PC-3 (cell line): ENCODE results near the gene PSME1. TPM values are rescaled to one million over a fixed set of nuclear protein-coding genes. Genes with fewer than 3 reads are reported as not detected.

Source experiments
- ATAC-seq: fragments of 200-7000 bp; cut with Tn5 transposase; 2 replicates; pipeline ENCODE4 v1.9.1; 2020; ENCODE audit warnings: mild to moderate bottlenecking, moderate library complexity
- BruUV-seq: library from RNA; stranded (reverse); fragments of 400-500 nt; replicated peaks from 2 replicates; lab custom pipeline; 2021; lab: Mats Ljungman, UMichigan
- CTCF ChIA-PET: fragments of 300-600 bp; sonication (Branson Sonifier 250); formaldehyde crosslinking; loops from one replicate; lab custom pipeline; 2022; ENCODE audit warnings: antibody characterized with exemption; lab: Charles Lee
- POLR2A ChIA-PET: fragments of 300-600 bp; sonication (Branson Sonifier 250); formaldehyde crosslinking; loops from one replicate; lab custom pipeline; 2022; ENCODE audit warnings: antibody characterized with exemption; ENCODE audit not compliant: unreplicated experiment; lab: Charles Lee
- DNase-seq: peaks from one replicate; pipeline ENCODE4 v3.0.0-alpha.2; 2015
- H2AFZ ChIP-seq: fragments of 300-600 bp; sonication (generic); 2 replicates; pipeline ENCODE4 v1.6.0; 2016; ENCODE audit warnings: antibody characterized with exemption, low read length
- H3F3A ChIP-seq: fragments of 300-600 bp; sonication (generic); one replicate; pipeline ENCODE4 v1.6.0; 2017; ENCODE audit warnings: antibody characterized with exemption, low read length, control low read depth, mild to moderate bottlenecking; ENCODE audit not compliant: unreplicated experiment
- H3K27ac ChIP-seq: fragments of 300-600 bp; sonication (generic); 2 replicates; pipeline ENCODE4 v1.5.1; 2016; ENCODE audit warnings: mild to moderate bottlenecking, low read length
- H3K27me3 ChIP-seq: fragments of 300-600 bp; sonication (generic); 2 replicates; pipeline ENCODE4 v1.6.1; 2016; ENCODE audit warnings: low read length, mixed read lengths
- H3K36me3 ChIP-seq: fragments of 300-600 bp; sonication (generic); 2 replicates; pipeline ENCODE4 v1.6.1; 2016; ENCODE audit warnings: low read depth, mixed run types, low read length, mixed read lengths
- H3K4me1 ChIP-seq: fragments of 300-600 bp; sonication (generic); 2 replicates; pipeline ENCODE4 v1.5.1; 2016; ENCODE audit warnings: low read length; ENCODE audit not compliant: insufficient read depth
- H3K4me2 ChIP-seq: fragments of 300-600 bp; sonication (generic); 2 replicates; pipeline ENCODE4 v1.6.0; 2016; ENCODE audit warnings: low read length
- H3K4me3 ChIP-seq: fragments of 300-600 bp; sonication (generic); 2 replicates; pipeline ENCODE4 v1.5.1; 2016; ENCODE audit warnings: mild to moderate bottlenecking, low read length, mixed read lengths
- H3K79me2 ChIP-seq: fragments of 300-600 bp; sonication (generic); 2 replicates; pipeline ENCODE4 v1.6.1; 2017; ENCODE audit warnings: low read length, mixed read lengths
- H3K9ac ChIP-seq: fragments of 300-600 bp; sonication (generic); 2 replicates; pipeline ENCODE4 v1.6.0; 2016; ENCODE audit warnings: mild to moderate bottlenecking, low read length
- H3K9me2 ChIP-seq: fragments of 300-600 bp; sonication (generic); replicated peaks from 2 replicates; pipeline ENCODE4 v1.6.1; 2016; ENCODE audit warnings: mixed run types, low read length, mixed read lengths
- H3K9me3 ChIP-seq: fragments of 300-600 bp; sonication (generic); 2 replicates; pipeline ENCODE4 v1.6.1; 2016; ENCODE audit warnings: low read length, mixed read lengths
- H4K20me1 ChIP-seq: fragments of 300-600 bp; sonication (generic); 2 replicates; pipeline ENCODE4 v1.6.1; 2016; ENCODE audit warnings: low read length, mixed read lengths
- CTCF ChIP-seq: fragments of 300-600 bp; sonication (generic); conservative IDR thresholded peaks from 2 replicates; pipeline ENCODE4 v1.5.1; 2017; ENCODE audit warnings: antibody characterized with exemption, low read depth, mild to moderate bottlenecking, low read length
- EZH2 ChIP-seq: fragments of 300-600 bp; sonication (generic); IDR thresholded peaks from one replicate; pipeline ENCODE4 v1.6.1; 2017; ENCODE audit warnings: antibody characterized with exemption, mild to moderate bottlenecking, low read length; ENCODE audit not compliant: unreplicated experiment
- EZH2phosphoT487 ChIP-seq: fragments of 300-600 bp; sonication (generic); IDR thresholded peaks from 2 replicates; pipeline ENCODE4 v1.6.1; 2018; ENCODE audit warnings: mild to moderate bottlenecking, antibody characterized with exemption, low read length, borderline replicate concordance
- intact Hi-C: fragments of 100-400 bp; cut with micrococcal nuclease; formaldehyde crosslinking; loops from 2 replicates; pipeline ENCODE4 v1.9.0; 2023
- total RNA-seq: library from RNA; depleted of rRNA; stranded (reverse); fragments of >200 nt; gene quantifications from 2 replicates; pipeline ENCODE4 v1.2.3, GENCODE V29; 2014

Gene PSME1
- total RNA-seq, 1 experiment from 2014 or later: 163 TPM

- Histone ChIP-seq H3K4me3 (no peak overlapping the region), H3K4me2 (no peak overlapping the region), H3K27me3 (no peaks in the 10 kb centered on the region), H3K9me2 (no peaks in the 10 kb centered on the region), H3K36me3 (no peaks in the 10 kb centered on the region), H3K9me3 (no peaks in the 10 kb centered on the region), H4K20me1 (no peaks in the 10 kb centered on the region), H3K79me2 (no peaks in the 10 kb centered on the region), H2AFZ (no peak overlapping the region), H3F3A (no peaks in the 10 kb centered on the region), H3K9ac (no peak overlapping the region), H3K4me1 (peaks cover 7% of the 10 kb centered on the region; the same call in 1 of the 2 replicates), H3K27ac (no peak overlapping the region)
- no peak for TF ChIP-seq EZH2
- TF ChIP-seq EZH2phosphoT487: no peak
- TF ChIP-seq CTCF: no peak
- no TSS peak for BruUV-seq
- POLR2A ChIA-PET: no interaction called here
- CTCF ChIA-PET: no interaction called here
- no peak for DNase-seq
- ATAC-seq: no peak
- intact Hi-C loops: loop anchor here (5.0 kb wide), 1 partner anchor 94 kb away; no protein-coding TSS in a partner anchor
These were observed 29.2 kb upstream of the PSME1 start for GRCh38 chr14:24106672-24107271.

- no peak overlapping the region for H2AFZ ChIP-seq
- peaks cover 9% of the 10 kb centered on the region for H3K4me1 ChIP-seq
- ATAC-seq (no peak; the same call in 1 of the 2 replicates), DNase-seq (no peak)
- BruUV-seq: no TSS peak
- TF ChIP-seq EZH2 (no peak), CTCF (no peak), EZH2phosphoT487 (no peak)
- no peak overlapping the region for H3K4me2 ChIP-seq
- H3K9me3 ChIP-seq: no peaks in the 10 kb centered on the region
- H3K79me2 ChIP-seq: no peaks in the 10 kb centered on the region
- no peaks in the 10 kb centered on the region for H3F3A ChIP-seq
- no peaks in the 10 kb centered on the region for H4K20me1 ChIP-seq
- H3K27ac ChIP-seq: no peak overlapping the region
- ChIA-PET CTCF (interaction anchor here (0.5 to 1.6 kb wide), 15 partner anchors 13 to 1718 kb away, joined by 3 to 40 read pairs (median 5); partner anchors contain the start of genes EMC9, IRF9, PCK2 and PSME1), POLR2A (interaction anchor here (0.5 kb wide), 1 partner anchor 32 kb away, joined by 3 read pairs; no protein-coding TSS in a partner anchor)
- no peak overlapping the region for H3K9ac ChIP-seq
- intact Hi-C loops: loop anchor here (1.0 to 5.0 kb wide), 3 partner anchors 14 to 96 kb away; partner anchors contain the start of gene PCK2
- no peak overlapping the region for H3K4me3 ChIP-seq
- H3K36me3 ChIP-seq: no peaks in the 10 kb centered on the region
- no peaks in the 10 kb centered on the region for H3K9me2 ChIP-seq
- H3K27me3 ChIP-seq: no peaks in the 10 kb centered on the region
These were observed 27.6 kb upstream of the PSME1 start for GRCh38 chr14:24108336-24108874.

GRCh38 chr14:24110060-24110459 is 25.9 kb upstream of the PSME1 start:
- H3K79me2 ChIP-seq: no peaks in the 10 kb centered on the region
- ChIA-PET POLR2A (no interaction called here), CTCF (no interaction called here)
- no peaks in the 10 kb centered on the region for H3F3A ChIP-seq
- no peaks in the 10 kb centered on the region for H3K9me2 ChIP-seq
- H3K4me3 ChIP-seq: no peak overlapping the region
- H3K4me1 ChIP-seq: peaks cover 12% of the 10 kb centered on the region
- no peak overlapping the region for H3K4me2 ChIP-seq
- TF ChIP-seq EZH2 (no peak), EZH2phosphoT487 (no peak), CTCF (no peak)
- no peaks in the 10 kb centered on the region for H4K20me1 ChIP-seq
- no peak overlapping the region for H3K27ac ChIP-seq
- BruUV-seq: no TSS peak
- no peaks in the 10 kb centered on the region for H3K27me3 ChIP-seq
- no peaks in the 10 kb centered on the region for H3K36me3 ChIP-seq
- intact Hi-C loops: no loop called here
- H2AFZ ChIP-seq: no peak overlapping the region
- no peak overlapping the region for H3K9ac ChIP-seq
- DNase-seq: no peak
- H3K9me3 ChIP-seq: no peaks in the 10 kb centered on the region
- no peak for ATAC-seq
